ENCODE measurements around the gene PSMF1. TPM values are rescaled to one million over a fixed set of nuclear protein-coding genes. Genes with fewer than 3 reads are reported as not detected.

PSMF1 gene
- total and polyA plus RNA-seq, 12 donors: 22.4 to 181 (median 125) TPM

GRCh38 chr20:1083431-1084080 lies 34.8 kb upstream of the PSMF1 start:
- ATAC-seq: no peak
- Histone ChIP-seq H3K36me3 (no peaks in the 10 kb centered on the region), H3K9me3 (peaks cover 0 to 12% (median 0%) of the 10 kb centered on the region in 11 donors), H3K4me1 (no peaks in the 10 kb centered on the region), H3K27ac (no peak overlapping the region), H3K27me3 (no peaks in the 10 kb centered on the region), H3K4me3 (no peak overlapping the region)
- 74 to 75% methylated on average over 5 of the region's 5 CpGs for WGBS, 2 donors
- TF ChIP-seq CTCF (IDR thresholded peaks at IDR 0.05): no peak
- DNase-seq: no peak
- intact Hi-C loops (cut with DNase I): no loop called here

- intact Hi-C loops (cut with DNase I): no loop called here
- TF ChIP-seq CTCF (IDR thresholded peaks at IDR 0.05): no peak
- Histone ChIP-seq H3K36me3 (no peaks in the 10 kb centered on the region), H3K4me1 (no peaks in the 10 kb centered on the region), H3K4me3 (no peak overlapping the region), H3K27ac (no peak overlapping the region), H3K9me3 (peaks cover 0 to 22% (median 4%) of the 10 kb centered on the region in 11 donors), H3K27me3 (no peaks in the 10 kb centered on the region)
- no peak for DNase-seq
- ATAC-seq: no peak
- 45 to 50% methylated on average over 6 of the region's 6 CpGs for WGBS, 2 donors
Measured at GRCh38 chr20:1085492-1086276, 32.7 kb upstream of the PSMF1 start.

GRCh38 chr20:1086277-1087213 lies 31.9 kb upstream of the PSMF1 start:
- no peak for TF ChIP-seq CTCF (IDR thresholded peaks at IDR 0.05)
- H3K27me3 ChIP-seq: no peaks in the 10 kb centered on the region
- H3K27ac ChIP-seq: no peak overlapping the region
- no peaks in the 10 kb centered on the region for H3K36me3 ChIP-seq
- 43 to 44% methylated on average over 5 of the region's 5 CpGs for WGBS, 2 donors
- peaks cover 0 to 22% (median 4%) of the 10 kb centered on the region in 11 donors for H3K9me3 ChIP-seq
- no peak overlapping the region for H3K4me3 ChIP-seq
- ATAC-seq (no peak), DNase-seq (no peak)
- intact Hi-C loops (cut with DNase I): no loop called here
- no peaks in the 10 kb centered on the region for H3K4me1 ChIP-seq

- 79 to 85% methylated on average over 4 of the region's 4 CpGs for WGBS, 2 donors
- no peak for TF ChIP-seq CTCF (IDR thresholded peaks at IDR 0.05)
- DNase-seq (no peak), ATAC-seq (no peak)
- Histone ChIP-seq H3K27ac (no peak overlapping the region), H3K4me1 (no peaks in the 10 kb centered on the region), H3K27me3 (no peaks in the 10 kb centered on the region), H3K9me3 (peaks cover 0 to 22% (median 4%) of the 10 kb centered on the region in 11 donors), H3K36me3 (no peaks in the 10 kb centered on the region), H3K4me3 (no peak overlapping the region)
- intact Hi-C loops (cut with DNase I): no loop called here
Measured at GRCh38 chr20:1087311-1087905, 31.0 kb upstream of the PSMF1 start.
